ENCODE data around the gene FBXO38.

GRCh38 chr5:148387325-148387724 lies 3.6 kb downstream of the FBXO38 start:
- TF ChIP-seq CTCF (IDR thresholded peaks at IDR 0.05) (no peak), POLR2AphosphoS5 (IDR thresholded peaks at IDR 0.05) (no peak), POLR2A (IDR thresholded peaks at IDR 0.05) (no peak)
